WTC11 (cell line): ENCODE results near the gene ASIC1. TPM values are rescaled to one million over a fixed set of nuclear protein-coding genes. Genes with fewer than 3 reads are reported as not detected.

Experiments
- CREM ChIP-seq: sonication (generic); formaldehyde crosslinking; IDR thresholded peaks from 2 replicates; pipeline ENCODE4 v1.8.1; 2022; ENCODE audit warnings: mild to moderate bottlenecking, missing genetic modification reagents, moderate library complexity
- GRHL2 ChIP-seq: fragments of 250-450 bp; sonication (Bioruptor Pico); IDR thresholded peaks from 2 replicates; pipeline ENCODE4 v1.8.0; 2022; ENCODE audit warnings: mild to moderate bottlenecking, moderate library complexity; ENCODE audit not compliant: insufficient replicate concordance, severe bottlenecking
- SOX15 ChIP-seq: fragments of 250-450 bp; sonication (Bioruptor Pico); IDR thresholded peaks from 2 replicates; pipeline ENCODE4 v1.9.0; 2021; ENCODE audit warnings: mild to moderate bottlenecking
- TEAD1 ChIP-seq: sonication (generic); formaldehyde crosslinking; IDR thresholded peaks from 2 replicates; pipeline ENCODE4 v1.8.0; 2022; ENCODE audit warnings: mild to moderate bottlenecking, missing genetic modification reagents
- ZNF671 ChIP-seq: fragments of 250-450 bp; sonication (Bioruptor Pico); IDR thresholded peaks from 2 replicates; pipeline ENCODE4 v1.8.0; 2021; ENCODE audit warnings: mild to moderate bottlenecking
- total RNA-seq: library from RNA; stranded (reverse); gene quantifications from 3 replicates; pipeline ENCODE4 v1.2.3, GENCODE V29; 2021
- TF ChIP-seq, protein P1 (sequence below): fragments of 250-450 bp; sonication (Bioruptor Pico); IDR thresholded peaks from 2 replicates; pipeline ENCODE4 v1.9.0; 2021; ENCODE audit warnings: mild to moderate bottlenecking, borderline replicate concordance
- TF ChIP-seq, protein P2 (sequence below): sonication (generic); formaldehyde crosslinking; IDR thresholded peaks from 2 replicates; pipeline ENCODE4 v1.8.1; 2023; ENCODE audit warnings: mild to moderate bottlenecking, missing genetic modification reagents
- TF ChIP-seq, protein P3 (sequence below): sonication (generic); formaldehyde crosslinking; IDR thresholded peaks from 2 replicates; pipeline ENCODE4 v1.8.1; 2023; ENCODE audit warnings: mild to moderate bottlenecking, missing genetic modification reagents, moderate library complexity
- TF ChIP-seq, protein P4 (sequence below): sonication (generic); formaldehyde crosslinking; IDR thresholded peaks from 2 replicates; pipeline ENCODE4 v1.8.0; 2022; ENCODE audit warnings: mild to moderate bottlenecking, missing genetic modification reagents
- TF ChIP-seq, protein P5 (sequence below): sonication (generic); formaldehyde crosslinking; IDR thresholded peaks from 2 replicates; pipeline ENCODE4 v1.8.0; 2023; ENCODE audit warnings: mild to moderate bottlenecking, missing genetic modification reagents
- TF ChIP-seq, protein P6 (sequence below): fragments of 200-600 bp; IDR thresholded peaks from 2 replicates; pipeline ENCODE4 v1.8.0; 2022; ENCODE audit warnings: antibody characterized with exemption
- TF ChIP-seq, protein P7 (sequence below): sonication (generic); formaldehyde crosslinking; IDR thresholded peaks from 2 replicates; pipeline ENCODE4 v1.8.1; 2022; ENCODE audit warnings: low read depth, mild to moderate bottlenecking, moderate library complexity, missing genetic modification reagents, borderline replicate concordance
- TF ChIP-seq, protein P8 (sequence below): sonication (generic); formaldehyde crosslinking; IDR thresholded peaks from 2 replicates; pipeline ENCODE4 v1.8.1; 2023; ENCODE audit warnings: mild to moderate bottlenecking, missing genetic modification reagents, moderate library complexity

The ASIC1 gene
- total RNA-seq, 1 experiment from 2014 or later = 4.9 TPM

DNA sequence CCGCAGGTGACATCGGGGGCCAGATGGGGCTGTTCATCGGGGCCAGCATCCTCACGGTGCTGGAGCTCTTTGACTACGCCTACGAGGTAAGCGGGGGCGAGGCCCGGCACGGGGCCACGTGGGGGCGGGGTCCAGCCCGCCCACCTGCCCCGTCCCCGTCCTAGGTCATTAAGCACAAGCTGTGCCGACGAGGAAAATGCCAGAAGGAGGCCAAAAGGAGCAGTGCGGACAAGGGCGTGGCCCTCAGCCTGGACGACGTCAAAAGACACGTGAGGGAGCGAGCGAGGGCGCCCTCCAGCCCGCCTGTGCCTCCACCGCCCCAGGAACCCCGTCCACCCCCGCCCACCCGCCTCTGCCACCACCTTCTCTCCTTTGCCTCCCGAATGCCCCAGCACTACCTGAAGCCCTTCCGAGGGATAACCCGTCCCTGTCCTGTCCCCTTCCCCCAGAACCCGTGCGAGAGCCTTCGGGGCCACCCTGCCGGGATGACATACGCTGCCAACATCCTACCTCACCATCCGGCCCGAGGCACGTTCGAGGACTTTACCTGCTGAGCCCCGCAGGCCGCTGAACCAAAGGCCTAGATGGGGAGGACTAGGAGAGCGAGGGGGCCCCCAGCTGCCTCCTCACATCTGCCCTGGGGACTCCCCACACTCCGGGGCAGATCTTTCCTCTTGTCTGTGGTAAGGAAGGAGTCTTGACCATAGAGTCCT, 23.9 kb downstream of the ASIC1 start (continued):
- TF ChIP-seq, protein P1, sequence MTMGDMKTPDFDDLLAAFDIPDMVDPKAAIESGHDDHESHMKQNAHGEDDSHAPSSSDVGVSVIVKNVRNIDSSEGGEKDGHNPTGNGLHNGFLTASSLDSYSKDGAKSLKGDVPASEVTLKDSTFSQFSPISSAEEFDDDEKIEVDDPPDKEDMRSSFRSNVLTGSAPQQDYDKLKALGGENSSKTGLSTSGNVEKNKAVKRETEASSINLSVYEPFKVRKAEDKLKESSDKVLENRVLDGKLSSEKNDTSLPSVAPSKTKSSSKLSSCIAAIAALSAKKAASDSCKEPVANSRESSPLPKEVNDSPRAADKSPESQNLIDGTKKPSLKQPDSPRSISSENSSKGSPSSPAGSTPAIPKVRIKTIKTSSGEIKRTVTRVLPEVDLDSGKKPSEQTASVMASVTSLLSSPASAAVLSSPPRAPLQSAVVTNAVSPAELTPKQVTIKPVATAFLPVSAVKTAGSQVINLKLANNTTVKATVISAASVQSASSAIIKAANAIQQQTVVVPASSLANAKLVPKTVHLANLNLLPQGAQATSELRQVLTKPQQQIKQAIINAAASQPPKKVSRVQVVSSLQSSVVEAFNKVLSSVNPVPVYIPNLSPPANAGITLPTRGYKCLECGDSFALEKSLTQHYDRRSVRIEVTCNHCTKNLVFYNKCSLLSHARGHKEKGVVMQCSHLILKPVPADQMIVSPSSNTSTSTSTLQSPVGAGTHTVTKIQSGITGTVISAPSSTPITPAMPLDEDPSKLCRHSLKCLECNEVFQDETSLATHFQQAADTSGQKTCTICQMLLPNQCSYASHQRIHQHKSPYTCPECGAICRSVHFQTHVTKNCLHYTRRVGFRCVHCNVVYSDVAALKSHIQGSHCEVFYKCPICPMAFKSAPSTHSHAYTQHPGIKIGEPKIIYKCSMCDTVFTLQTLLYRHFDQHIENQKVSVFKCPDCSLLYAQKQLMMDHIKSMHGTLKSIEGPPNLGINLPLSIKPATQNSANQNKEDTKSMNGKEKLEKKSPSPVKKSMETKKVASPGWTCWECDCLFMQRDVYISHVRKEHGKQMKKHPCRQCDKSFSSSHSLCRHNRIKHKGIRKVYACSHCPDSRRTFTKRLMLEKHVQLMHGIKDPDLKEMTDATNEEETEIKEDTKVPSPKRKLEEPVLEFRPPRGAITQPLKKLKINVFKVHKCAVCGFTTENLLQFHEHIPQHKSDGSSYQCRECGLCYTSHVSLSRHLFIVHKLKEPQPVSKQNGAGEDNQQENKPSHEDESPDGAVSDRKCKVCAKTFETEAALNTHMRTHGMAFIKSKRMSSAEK = no peak
- TF ChIP-seq, protein P2, sequence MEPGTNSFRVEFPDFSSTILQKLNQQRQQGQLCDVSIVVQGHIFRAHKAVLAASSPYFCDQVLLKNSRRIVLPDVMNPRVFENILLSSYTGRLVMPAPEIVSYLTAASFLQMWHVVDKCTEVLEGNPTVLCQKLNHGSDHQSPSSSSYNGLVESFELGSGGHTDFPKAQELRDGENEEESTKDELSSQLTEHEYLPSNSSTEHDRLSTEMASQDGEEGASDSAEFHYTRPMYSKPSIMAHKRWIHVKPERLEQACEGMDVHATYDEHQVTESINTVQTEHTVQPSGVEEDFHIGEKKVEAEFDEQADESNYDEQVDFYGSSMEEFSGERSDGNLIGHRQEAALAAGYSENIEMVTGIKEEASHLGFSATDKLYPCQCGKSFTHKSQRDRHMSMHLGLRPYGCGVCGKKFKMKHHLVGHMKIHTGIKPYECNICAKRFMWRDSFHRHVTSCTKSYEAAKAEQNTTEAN (CRISPR knock-in tag) = no peak
- TF ChIP-seq, protein P3, sequence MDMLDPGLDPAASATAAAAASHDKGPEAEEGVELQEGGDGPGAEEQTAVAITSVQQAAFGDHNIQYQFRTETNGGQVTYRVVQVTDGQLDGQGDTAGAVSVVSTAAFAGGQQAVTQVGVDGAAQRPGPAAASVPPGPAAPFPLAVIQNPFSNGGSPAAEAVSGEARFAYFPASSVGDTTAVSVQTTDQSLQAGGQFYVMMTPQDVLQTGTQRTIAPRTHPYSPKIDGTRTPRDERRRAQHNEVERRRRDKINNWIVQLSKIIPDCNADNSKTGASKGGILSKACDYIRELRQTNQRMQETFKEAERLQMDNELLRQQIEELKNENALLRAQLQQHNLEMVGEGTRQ (CRISPR knock-in tag) = peak; percentile 62
- no peak for TF ChIP-seq GRHL2 (CRISPR knock-in tag)
- 0 out of 2 replicates have a peak, but pooled peaks have one; percentile 47 for TF ChIP-seq TEAD1 (CRISPR knock-in tag)
- TF ChIP-seq, protein P4, sequence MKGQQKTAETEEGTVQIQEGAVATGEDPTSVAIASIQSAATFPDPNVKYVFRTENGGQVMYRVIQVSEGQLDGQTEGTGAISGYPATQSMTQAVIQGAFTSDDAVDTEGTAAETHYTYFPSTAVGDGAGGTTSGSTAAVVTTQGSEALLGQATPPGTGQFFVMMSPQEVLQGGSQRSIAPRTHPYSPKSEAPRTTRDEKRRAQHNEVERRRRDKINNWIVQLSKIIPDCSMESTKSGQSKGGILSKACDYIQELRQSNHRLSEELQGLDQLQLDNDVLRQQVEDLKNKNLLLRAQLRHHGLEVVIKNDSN (CRISPR knock-in tag) = peak; percentile 76; the same call in 1 of the 2 replicates
- TF ChIP-seq ZNF671 (CRISPR knock-in tag) = no peak
- TF ChIP-seq, protein P5, sequence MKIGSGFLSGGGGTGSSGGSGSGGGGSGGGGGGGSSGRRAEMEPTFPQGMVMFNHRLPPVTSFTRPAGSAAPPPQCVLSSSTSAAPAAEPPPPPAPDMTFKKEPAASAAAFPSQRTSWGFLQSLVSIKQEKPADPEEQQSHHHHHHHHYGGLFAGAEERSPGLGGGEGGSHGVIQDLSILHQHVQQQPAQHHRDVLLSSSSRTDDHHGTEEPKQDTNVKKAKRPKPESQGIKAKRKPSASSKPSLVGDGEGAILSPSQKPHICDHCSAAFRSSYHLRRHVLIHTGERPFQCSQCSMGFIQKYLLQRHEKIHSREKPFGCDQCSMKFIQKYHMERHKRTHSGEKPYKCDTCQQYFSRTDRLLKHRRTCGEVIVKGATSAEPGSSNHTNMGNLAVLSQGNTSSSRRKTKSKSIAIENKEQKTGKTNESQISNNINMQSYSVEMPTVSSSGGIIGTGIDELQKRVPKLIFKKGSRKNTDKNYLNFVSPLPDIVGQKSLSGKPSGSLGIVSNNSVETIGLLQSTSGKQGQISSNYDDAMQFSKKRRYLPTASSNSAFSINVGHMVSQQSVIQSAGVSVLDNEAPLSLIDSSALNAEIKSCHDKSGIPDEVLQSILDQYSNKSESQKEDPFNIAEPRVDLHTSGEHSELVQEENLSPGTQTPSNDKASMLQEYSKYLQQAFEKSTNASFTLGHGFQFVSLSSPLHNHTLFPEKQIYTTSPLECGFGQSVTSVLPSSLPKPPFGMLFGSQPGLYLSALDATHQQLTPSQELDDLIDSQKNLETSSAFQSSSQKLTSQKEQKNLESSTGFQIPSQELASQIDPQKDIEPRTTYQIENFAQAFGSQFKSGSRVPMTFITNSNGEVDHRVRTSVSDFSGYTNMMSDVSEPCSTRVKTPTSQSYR (CRISPR knock-in tag) = no peak
- TF ChIP-seq, protein P6, sequence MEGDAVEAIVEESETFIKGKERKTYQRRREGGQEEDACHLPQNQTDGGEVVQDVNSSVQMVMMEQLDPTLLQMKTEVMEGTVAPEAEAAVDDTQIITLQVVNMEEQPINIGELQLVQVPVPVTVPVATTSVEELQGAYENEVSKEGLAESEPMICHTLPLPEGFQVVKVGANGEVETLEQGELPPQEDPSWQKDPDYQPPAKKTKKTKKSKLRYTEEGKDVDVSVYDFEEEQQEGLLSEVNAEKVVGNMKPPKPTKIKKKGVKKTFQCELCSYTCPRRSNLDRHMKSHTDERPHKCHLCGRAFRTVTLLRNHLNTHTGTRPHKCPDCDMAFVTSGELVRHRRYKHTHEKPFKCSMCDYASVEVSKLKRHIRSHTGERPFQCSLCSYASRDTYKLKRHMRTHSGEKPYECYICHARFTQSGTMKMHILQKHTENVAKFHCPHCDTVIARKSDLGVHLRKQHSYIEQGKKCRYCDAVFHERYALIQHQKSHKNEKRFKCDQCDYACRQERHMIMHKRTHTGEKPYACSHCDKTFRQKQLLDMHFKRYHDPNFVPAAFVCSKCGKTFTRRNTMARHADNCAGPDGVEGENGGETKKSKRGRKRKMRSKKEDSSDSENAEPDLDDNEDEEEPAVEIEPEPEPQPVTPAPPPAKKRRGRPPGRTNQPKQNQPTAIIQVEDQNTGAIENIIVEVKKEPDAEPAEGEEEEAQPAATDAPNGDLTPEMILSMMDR = no peak
- no peak for TF ChIP-seq SOX15 (CRISPR knock-in tag)
- TF ChIP-seq, protein P7, sequence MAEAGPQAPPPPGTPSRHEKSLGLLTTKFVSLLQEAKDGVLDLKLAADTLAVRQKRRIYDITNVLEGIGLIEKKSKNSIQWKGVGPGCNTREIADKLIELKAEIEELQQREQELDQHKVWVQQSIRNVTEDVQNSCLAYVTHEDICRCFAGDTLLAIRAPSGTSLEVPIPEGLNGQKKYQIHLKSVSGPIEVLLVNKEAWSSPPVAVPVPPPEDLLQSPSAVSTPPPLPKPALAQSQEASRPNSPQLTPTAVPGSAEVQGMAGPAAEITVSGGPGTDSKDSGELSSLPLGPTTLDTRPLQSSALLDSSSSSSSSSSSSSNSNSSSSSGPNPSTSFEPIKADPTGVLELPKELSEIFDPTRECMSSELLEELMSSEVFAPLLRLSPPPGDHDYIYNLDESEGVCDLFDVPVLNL (CRISPR knock-in tag) = no peak
- no peak for TF ChIP-seq CREM (CRISPR knock-in tag)
- TF ChIP-seq, protein P8, sequence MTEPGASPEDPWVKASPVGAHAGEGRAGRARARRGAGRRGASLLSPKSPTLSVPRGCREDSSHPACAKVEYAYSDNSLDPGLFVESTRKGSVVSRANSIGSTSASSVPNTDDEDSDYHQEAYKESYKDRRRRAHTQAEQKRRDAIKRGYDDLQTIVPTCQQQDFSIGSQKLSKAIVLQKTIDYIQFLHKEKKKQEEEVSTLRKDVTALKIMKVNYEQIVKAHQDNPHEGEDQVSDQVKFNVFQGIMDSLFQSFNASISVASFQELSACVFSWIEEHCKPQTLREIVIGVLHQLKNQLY (CRISPR knock-in tag) = no peak
